ENCODE results near the gene TRIM65. TPM values are rescaled to one million over a fixed set of nuclear protein-coding genes. Genes with fewer than 3 reads are reported as not detected.

Gene TRIM65
- total and polyA plus RNA-seq, 10 of the 15 experiments (the other 5 are each of a cell fraction or from before 2014, with no cell fraction given): 1.4 to 26.0 (median 10.8) TPM

GRCh38 chr17:75840799-75841164 lies 56.0 kb downstream of the TRIM65 start:
- Histone ChIP-seq H3K27me3 (replicated peaks in 1 of 2; ENCODE audit: control insufficient read depth in 2 of 2, insufficient read depth in 2 of 2, low read length in 1 of 2) (no peaks in the 10 kb centered on the region), H3K9ac (ENCODE audit: control insufficient read depth, insufficient read depth, low read length) (no peak overlapping the region), H3K79me2 (ENCODE audit: control insufficient read depth, insufficient read depth, low read length) (peaks cover 18% of the 10 kb centered on the region), H3K4me1 (ENCODE audit: control insufficient read depth, insufficient read depth, low read length) (peaks cover 11% of the 10 kb centered on the region), H3K27ac (ENCODE audit: control insufficient read depth, insufficient read depth) (no peak overlapping the region), H3K4me3 (no peak overlapping the region), H2AFZ (ENCODE audit: control insufficient read depth, low read depth, low read length) (no peak overlapping the region), H3K9me3 (replicated peaks; ENCODE audit: control insufficient read depth, insufficient read depth, low read length) (no peaks in the 10 kb centered on the region), H3K4me2 (ENCODE audit: control insufficient read depth, insufficient read depth) (no peak overlapping the region), H3K36me3 (ENCODE audit: control insufficient read depth in 2 of 2, insufficient read depth in 2 of 2, low read length in 1 of 2) (peaks cover 0 to under 1% of the 10 kb centered on the region in 2 experiments), H4K20me1 (ENCODE audit: control insufficient read depth, insufficient read depth) (no peaks in the 10 kb centered on the region)
- TF ChIP-seq SMAD1 (IDR thresholded peaks at IDR 0.05; ENCODE audit: low read depth, partially characterized antibody) (no peak), BCLAF1 (IDR thresholded peaks at IDR 0.05) (no peak), IKZF1 (conservative IDR thresholded peaks at IDR 0.05) (no peak), CTCF (IDR thresholded peaks at IDR 0.05 in 2 of 3, conservative IDR thresholded peaks at IDR 0.05 in 1 of 3; ENCODE audit: control insufficient read depth in 2 of 3, extremely low read depth in 1 of 3, insufficient read depth in 1 of 3, low read depth in 3 of 3, low read length in 3 of 3) (no peak), CBX5 (IDR thresholded peaks at IDR 0.05; ENCODE audit: low read depth) (no peak), WRNIP1 (IDR thresholded peaks at IDR 0.05; ENCODE audit: borderline replicate concordance, low read depth, low read length) (no peak), YY1 (IDR thresholded peaks at IDR 0.05; ENCODE audit: low read depth, low read length) (no peak), ASH2L (IDR thresholded peaks at IDR 0.05; ENCODE audit: borderline replicate concordance, low read depth) (no peak), ZNF207 (IDR thresholded peaks at IDR 0.05; ENCODE audit: borderline replicate concordance) (no peak), SMAD5 (IDR thresholded peaks at IDR 0.05; ENCODE audit: low read depth) (no peak), GATAD2B (conservative IDR thresholded peaks at IDR 0.05; ENCODE audit: low read depth) (no peak), TAF1 (IDR thresholded peaks at IDR 0.05; ENCODE audit: borderline replicate concordance, low read depth, low read length) (no peak), TCF3 (IDR thresholded peaks at IDR 0.05; ENCODE audit: borderline replicate concordance, insufficient read depth, low read depth, low read length) (no peak)
- SMC1A ChIA-PET (ENCODE audit: uncharacterized antibody, unreplicated experiment): interaction anchor here (0.9 kb wide), 1 partner anchor 61 kb away, joined by 4 read pairs; a partner anchor contains a TSS
- WGBS (ENCODE audit: insufficient coverage, insufficient replicate concordance, low lambda C conversion rate, missing lambda C conversion rate): 67% methylated on average over 4 of the region's 7 CpGs
- no peak for DNase-seq (ENCODE audit: low read depth, low spot score)
- RAD21 ChIA-PET (ENCODE audit: unreplicated experiment): interaction anchor here (0.6 kb wide), 1 partner anchor 39 kb away, joined by 3 read pairs; no protein-coding TSS in a partner anchor
- POLR2A ChIA-PET: no interaction called here
- no TSS peak for BruUV-seq (replicated peaks)
- CTCF ChIA-PET: interaction anchor here (0.8 kb wide), 1 partner anchor 7 kb away, joined by 3 read pairs; no protein-coding TSS in a partner anchor
- ATAC-seq: no peak
- no peak for FAIRE-seq
- in situ Hi-C loops (cut with MboI) (no loop called here), intact Hi-C loops (cut with micrococcal nuclease; ENCODE audit: unreplicated experiment) (no loop called here)

Measured in GM12878 (cell line).